ENCODE data around the gene ACY1.
A peak's percentile ranks its signal among the peaks of the same experiment; 100 is the strongest.

Gene ACY1

GRCh38 chr3:51961011-51961410 lies 22.3 kb upstream of the ACY1 start:
- Histone ChIP-seq H3K36me3 (peaks cover 95% of the 10 kb centered on the region), H3K27me3 (ENCODE audit: insufficient read depth, low read depth, severe bottlenecking) (no peaks in the 10 kb centered on the region), H3K9me3 (ENCODE audit: severe bottlenecking) (no peaks in the 10 kb centered on the region), H3K4me3 (ENCODE audit: low read depth, low read length) (peak overlapping the region; percentile 15), H3K27ac (peak overlapping the region; percentile 100)
- TF ChIP-seq, protein P1, sequence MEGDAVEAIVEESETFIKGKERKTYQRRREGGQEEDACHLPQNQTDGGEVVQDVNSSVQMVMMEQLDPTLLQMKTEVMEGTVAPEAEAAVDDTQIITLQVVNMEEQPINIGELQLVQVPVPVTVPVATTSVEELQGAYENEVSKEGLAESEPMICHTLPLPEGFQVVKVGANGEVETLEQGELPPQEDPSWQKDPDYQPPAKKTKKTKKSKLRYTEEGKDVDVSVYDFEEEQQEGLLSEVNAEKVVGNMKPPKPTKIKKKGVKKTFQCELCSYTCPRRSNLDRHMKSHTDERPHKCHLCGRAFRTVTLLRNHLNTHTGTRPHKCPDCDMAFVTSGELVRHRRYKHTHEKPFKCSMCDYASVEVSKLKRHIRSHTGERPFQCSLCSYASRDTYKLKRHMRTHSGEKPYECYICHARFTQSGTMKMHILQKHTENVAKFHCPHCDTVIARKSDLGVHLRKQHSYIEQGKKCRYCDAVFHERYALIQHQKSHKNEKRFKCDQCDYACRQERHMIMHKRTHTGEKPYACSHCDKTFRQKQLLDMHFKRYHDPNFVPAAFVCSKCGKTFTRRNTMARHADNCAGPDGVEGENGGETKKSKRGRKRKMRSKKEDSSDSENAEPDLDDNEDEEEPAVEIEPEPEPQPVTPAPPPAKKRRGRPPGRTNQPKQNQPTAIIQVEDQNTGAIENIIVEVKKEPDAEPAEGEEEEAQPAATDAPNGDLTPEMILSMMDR (IDR thresholded peaks at IDR 0.05; ENCODE audit: low read depth, low read length), result no peak
- no peak for DNase-seq

DNA sequence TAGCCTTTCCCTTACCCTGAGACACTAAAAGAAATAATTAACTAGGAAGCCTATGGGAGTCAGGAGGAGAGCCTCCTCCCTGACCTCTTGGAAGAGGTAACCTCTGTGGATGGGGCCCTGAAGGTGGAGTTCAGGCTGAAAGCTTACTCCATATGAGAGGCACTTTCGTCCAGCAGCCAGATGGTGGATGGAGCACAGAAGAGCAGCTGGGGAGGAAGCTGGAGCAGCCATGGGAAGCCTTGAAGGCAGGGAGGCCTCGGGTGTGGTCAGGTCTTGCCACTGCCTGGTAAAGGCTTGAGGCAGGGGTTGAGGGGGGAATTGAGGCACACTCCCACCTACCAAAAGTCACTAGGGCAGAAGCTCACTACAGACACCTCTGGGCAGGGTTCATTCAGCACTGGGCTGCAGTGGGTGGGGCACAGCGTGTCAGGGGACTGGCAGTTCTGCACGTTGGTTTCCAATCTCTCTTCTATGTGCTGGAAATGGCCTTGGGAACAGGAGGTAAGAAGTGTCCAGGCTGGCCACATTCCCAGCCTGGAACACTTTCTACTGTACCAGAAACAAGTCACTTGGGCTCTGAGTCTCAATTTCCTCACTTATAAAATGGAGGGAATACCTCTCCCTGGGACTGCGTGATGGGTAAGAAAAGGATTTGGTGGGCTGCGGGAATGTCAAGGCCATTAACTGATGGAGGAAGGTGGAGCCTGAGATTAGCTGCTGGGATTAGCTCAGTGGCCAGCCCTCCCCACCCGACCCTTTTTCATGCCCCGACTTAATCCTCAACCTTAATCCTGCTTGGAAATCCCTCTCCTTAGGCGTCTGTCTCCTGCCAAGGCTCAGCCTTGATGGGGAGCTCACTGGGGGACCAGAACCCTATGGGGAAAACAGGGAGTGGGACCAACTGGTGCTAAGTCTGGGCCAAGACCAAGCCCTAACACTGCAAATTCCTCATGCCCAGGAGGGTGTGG lies 21.4 kb upstream of the ACY1 start:
- H3K27ac ChIP-seq, result peak overlapping the region; percentile 100
- no peaks in the 10 kb centered on the region for H3K9me3 ChIP-seq (ENCODE audit: severe bottlenecking)
- TF ChIP-seq, protein P1 (IDR thresholded peaks at IDR 0.05; ENCODE audit: low read depth, low read length), result no peak
- peaks cover 95% of the 10 kb centered on the region for H3K36me3 ChIP-seq
- peak; percentile 95 for DNase-seq
- H3K27me3 ChIP-seq (ENCODE audit: insufficient read depth, low read depth, severe bottlenecking), result no peaks in the 10 kb centered on the region
- peak overlapping the region; percentile 47 for H3K4me3 ChIP-seq (ENCODE audit: low read depth, low read length)

GRCh38 chr3:51962854-51963530 lies 20.3 kb upstream of the ACY1 start:
- TF ChIP-seq, protein P1 (IDR thresholded peaks at IDR 0.05; ENCODE audit: low read depth, low read length), result no peak
- peak; percentile 84 for DNase-seq

DNA sequence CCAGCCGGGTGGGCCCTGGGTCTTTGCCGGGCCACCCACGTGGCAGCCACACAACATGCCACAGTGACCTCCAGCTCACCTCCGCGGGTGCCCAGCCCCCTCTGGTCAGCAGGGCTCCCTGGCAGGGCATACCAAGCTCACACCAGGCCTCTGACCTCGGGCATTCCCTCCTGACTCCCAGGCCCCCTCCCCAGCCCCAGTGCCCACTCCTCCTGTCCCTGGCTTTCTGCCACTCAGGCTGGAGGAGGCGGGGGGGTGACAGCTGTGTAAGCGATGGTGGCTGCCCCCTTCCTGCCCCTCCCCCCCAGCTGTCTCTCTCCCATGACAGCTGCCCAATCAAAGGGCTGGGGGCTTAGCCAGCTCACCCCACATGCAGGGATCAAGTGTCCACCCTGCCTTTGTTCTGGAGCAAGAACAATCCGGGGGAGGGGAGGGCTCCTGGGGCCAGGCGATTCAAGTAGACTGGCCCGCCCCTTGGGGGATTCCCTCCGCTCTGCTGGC lies 19.3 kb upstream of the ACY1 start:
- peak; percentile 99 for DNase-seq
- Histone ChIP-seq H3K27ac (peak overlapping the region; percentile 100), H3K9me3 (ENCODE audit: severe bottlenecking) (no peaks in the 10 kb centered on the region), H3K27me3 (ENCODE audit: insufficient read depth, low read depth, severe bottlenecking) (no peaks in the 10 kb centered on the region), H3K4me3 (ENCODE audit: low read depth, low read length) (peak overlapping the region; percentile 93), H3K36me3 (peaks cover 85% of the 10 kb centered on the region)
- TF ChIP-seq, protein P1 (IDR thresholded peaks at IDR 0.05; ENCODE audit: low read depth, low read length), result no peak

More at GRCh38 chr3:51962854-51963530, 20.3 kb upstream of the ACY1 start:
- H3K27me3 ChIP-seq (ENCODE audit: insufficient read depth, low read depth, severe bottlenecking), result no peaks in the 10 kb centered on the region
- H3K4me3 ChIP-seq (ENCODE audit: low read depth, low read length), result peak overlapping the region; percentile 47
- H3K36me3 ChIP-seq, result peaks cover 89% of the 10 kb centered on the region
- H3K27ac ChIP-seq, result peak overlapping the region; percentile 100
- no peaks in the 10 kb centered on the region for H3K9me3 ChIP-seq (ENCODE audit: severe bottlenecking)

GRCh38 chr3:51964521-51964920 lies 18.8 kb upstream of the ACY1 start:
- H3K4me3 ChIP-seq (ENCODE audit: low read depth, low read length), result peak overlapping the region; percentile 93
- H3K9me3 ChIP-seq (ENCODE audit: severe bottlenecking), result no peaks in the 10 kb centered on the region
- H3K36me3 ChIP-seq, result peaks cover 83% of the 10 kb centered on the region
- TF ChIP-seq, protein P1 (IDR thresholded peaks at IDR 0.05; ENCODE audit: low read depth, low read length), result no peak
- peak overlapping the region; percentile 100 for H3K27ac ChIP-seq
- DNase-seq, result no peak
- no peaks in the 10 kb centered on the region for H3K27me3 ChIP-seq (ENCODE audit: insufficient read depth, low read depth, severe bottlenecking)
